Esophagus squamous epithelium (tissue), 5 donors: ENCODE data around the gene ESR2. TPM values are rescaled to one million over a fixed set of nuclear protein-coding genes. Genes with fewer than 3 reads are reported as not detected.

Source experiments
- DNase-seq: peaks from one replicate; lab custom pipeline; 2025; lab: John Stamatoyannopoulos, UW
- H3K27ac ChIP-seq, 4 donors: fragments of 200-600 bp; sonication (generic); one replicate each; pipeline ENCODE4 v1.5.1; 2016 to 2019; ENCODE audit warnings: mild to moderate bottlenecking in 1 of 4
- H3K27me3 ChIP-seq, 4 donors: fragments of 200-600 bp; sonication (generic); 1 replicate in 3 of 4; 2 replicates in 1 of 4; pipeline versions ENCODE4 v1.5.1 to v1.6.0; 2017 to 2021; ENCODE audit warnings: antibody characterized with exemption in 1 of 4
- H3K36me3 ChIP-seq, 3 donors: fragments of 200-600 bp; sonication (generic); one replicate each; pipeline ENCODE4 v1.5.1; 2016 to 2019
- H3K4me1 ChIP-seq, 3 donors: fragments of 200-600 bp; sonication (generic); one replicate each; pipeline ENCODE4 v1.5.1; 2017 to 2019
- H3K4me3 ChIP-seq, 4 donors: fragments of 200-600 bp; sonication (generic); 1 replicate in 3 of 4; 2 replicates in 1 of 4; pipeline ENCODE4 v1.5.1; 2016 to 2019; ENCODE audit warnings: mild to moderate bottlenecking in 2 of 4, moderate library complexity in 1 of 4
- H3K9me3 ChIP-seq, 3 donors: fragments of 200-600 bp; sonication (generic); one replicate each; pipeline ENCODE4 v1.5.1; 2016 to 2019
- POLR2A ChIP-seq, 4 donors: fragments of 450-650 bp; IDR thresholded peaks; one replicate each; pipeline ENCODE4 v1.6.1; 2017; ENCODE audit warnings: antibody characterized with exemption in 4 of 4, mild to moderate bottlenecking in 4 of 4, moderate library complexity in 3 of 4
- WGBS, 2 donors: methylation state at CpG; one replicate each; pipeline ENCODE4 v1.1.5; 2018; 5-methylcytosine and 5-hydroxymethylcytosine counted together
- intact Hi-C: fragments of 100-400 bp; cut with DNase I; formaldehyde crosslinking; loops from one replicate; pipeline ENCODE4 v1.15.0; 2022
- total RNA-seq, 4 donors: library from RNA; depleted of rRNA; stranded (reverse); fragments of >200 nt; gene quantifications; one replicate each; pipeline ENCODE4 v1.1.0, GENCODE V29; 2016
- TF ChIP-seq, protein P1 (sequence below), 6 experiments: fragments of 450-650 bp in 4 of 6; fragments of 200-600 bp in 2 of 6; sonication (generic) in 2 of 6; IDR thresholded peaks; one replicate each; pipeline ENCODE4 v1.5.1; 2016 to 2019; ENCODE audit warnings: antibody characterized with exemption in 6 of 6, mild to moderate bottlenecking in 4 of 6, moderate library complexity in 4 of 6
- donor health status: DM: yes; HTN: yes; CAD: no.

ESR2 gene
- total RNA-seq, 4 donors from 2014 or later, result 0.29 to 2.7 (median 0.31) TPM; not detected in 1

DNA sequence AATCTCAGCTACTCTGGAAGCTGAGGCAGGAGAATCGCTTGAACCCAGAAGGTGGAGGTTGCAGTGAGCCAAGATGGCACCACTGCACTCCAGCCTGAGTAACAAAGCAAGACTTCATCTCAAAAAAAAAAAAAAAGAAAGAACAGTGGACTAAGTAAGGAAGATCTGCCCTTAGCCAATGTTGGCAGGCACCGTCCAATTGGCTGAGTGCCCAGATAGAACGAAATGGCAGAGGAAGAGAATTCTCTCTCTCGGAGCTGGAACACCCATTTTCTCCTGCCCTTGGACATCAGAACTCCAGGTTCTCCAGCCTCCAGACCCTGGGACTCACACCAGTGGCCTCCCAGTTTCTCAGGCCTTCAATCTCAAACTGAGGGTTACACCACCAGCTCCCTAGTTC, 49.9 kb downstream of the ESR2 start:
- Histone ChIP-seq H3K27me3 (no peaks in the 10 kb centered on the region), H3K36me3 (no peaks in the 10 kb centered on the region), H3K4me3 (no peak overlapping the region), H3K9me3 (no peaks in the 10 kb centered on the region), H3K4me1 (peaks cover 0 to 29% (median 0%) of the 10 kb centered on the region in 3 donors), H3K27ac (no peak overlapping the region)
- intact Hi-C loops, result no loop called here
- DNase-seq, result no peak
- TF ChIP-seq, protein P1, sequence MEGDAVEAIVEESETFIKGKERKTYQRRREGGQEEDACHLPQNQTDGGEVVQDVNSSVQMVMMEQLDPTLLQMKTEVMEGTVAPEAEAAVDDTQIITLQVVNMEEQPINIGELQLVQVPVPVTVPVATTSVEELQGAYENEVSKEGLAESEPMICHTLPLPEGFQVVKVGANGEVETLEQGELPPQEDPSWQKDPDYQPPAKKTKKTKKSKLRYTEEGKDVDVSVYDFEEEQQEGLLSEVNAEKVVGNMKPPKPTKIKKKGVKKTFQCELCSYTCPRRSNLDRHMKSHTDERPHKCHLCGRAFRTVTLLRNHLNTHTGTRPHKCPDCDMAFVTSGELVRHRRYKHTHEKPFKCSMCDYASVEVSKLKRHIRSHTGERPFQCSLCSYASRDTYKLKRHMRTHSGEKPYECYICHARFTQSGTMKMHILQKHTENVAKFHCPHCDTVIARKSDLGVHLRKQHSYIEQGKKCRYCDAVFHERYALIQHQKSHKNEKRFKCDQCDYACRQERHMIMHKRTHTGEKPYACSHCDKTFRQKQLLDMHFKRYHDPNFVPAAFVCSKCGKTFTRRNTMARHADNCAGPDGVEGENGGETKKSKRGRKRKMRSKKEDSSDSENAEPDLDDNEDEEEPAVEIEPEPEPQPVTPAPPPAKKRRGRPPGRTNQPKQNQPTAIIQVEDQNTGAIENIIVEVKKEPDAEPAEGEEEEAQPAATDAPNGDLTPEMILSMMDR (IDR thresholded peaks at IDR 0.05), result no peak
- no peak for TF ChIP-seq POLR2A (IDR thresholded peaks at IDR 0.05)
- WGBS, 2 donors, result 41 to 48% methylated on average over 4 of the region's 4 CpGs

DNA sequence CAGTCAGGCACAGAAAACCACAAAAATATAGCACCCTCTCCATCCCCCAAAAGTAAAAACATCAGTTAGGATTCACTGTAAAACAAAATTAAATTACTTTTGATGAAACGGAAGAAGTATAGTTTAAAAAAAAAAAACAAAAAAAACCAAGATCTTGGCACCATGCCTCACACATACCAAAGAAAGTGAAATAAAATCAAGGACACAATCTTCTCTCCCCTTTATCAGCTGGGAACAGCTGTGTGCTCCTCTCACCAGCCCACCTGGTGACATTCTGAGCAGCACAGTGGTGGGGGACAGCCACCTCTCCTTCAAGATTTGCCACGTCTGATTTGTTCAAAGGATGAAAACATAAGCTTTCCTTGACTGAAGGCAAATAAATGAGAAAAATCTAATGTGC, 55.5 kb downstream of the ESR2 start:
- H3K27ac ChIP-seq, result no peak overlapping the region
- WGBS, 2 donors, result 30 to 32% methylated on average over 2 of the region's 2 CpGs
- H3K36me3 ChIP-seq, result no peaks in the 10 kb centered on the region
- H3K9me3 ChIP-seq, result no peaks in the 10 kb centered on the region
- no peak for DNase-seq
- no peaks in the 10 kb centered on the region for H3K27me3 ChIP-seq
- intact Hi-C loops, result no loop called here
- TF ChIP-seq, protein P1 (IDR thresholded peaks at IDR 0.05), result no peak
- TF ChIP-seq POLR2A (IDR thresholded peaks at IDR 0.05), result no peak
- no peak overlapping the region for H3K4me3 ChIP-seq
- no peaks in the 10 kb centered on the region for H3K4me1 ChIP-seq

DNA sequence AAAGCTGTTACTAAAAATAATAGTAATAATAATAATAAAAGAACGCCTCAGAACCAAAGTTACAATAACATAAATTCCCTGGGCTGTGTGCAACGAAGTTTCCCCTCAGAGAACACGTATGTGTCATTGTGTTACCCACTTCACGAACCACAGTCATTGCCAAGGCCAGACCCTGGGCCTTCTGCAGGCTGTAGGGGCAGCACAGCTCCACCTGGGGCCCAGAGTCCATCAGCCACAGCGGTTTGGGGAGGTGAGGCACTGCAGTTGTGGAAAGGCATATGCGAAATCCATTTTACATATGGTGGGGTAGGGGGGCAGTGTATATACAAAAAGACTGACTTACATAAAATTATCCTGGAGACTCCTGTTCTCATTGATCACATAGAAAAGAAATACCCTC, 56.1 kb downstream of the ESR2 start:
- intact Hi-C loops, result no loop called here
- Histone ChIP-seq H3K27ac (no peak overlapping the region), H3K4me3 (no peak overlapping the region), H3K9me3 (no peaks in the 10 kb centered on the region), H3K27me3 (no peaks in the 10 kb centered on the region), H3K36me3 (peaks cover 0 to 2% (median 0%) of the 10 kb centered on the region in 3 donors), H3K4me1 (no peaks in the 10 kb centered on the region)
- WGBS, 2 donors, result 86 to 87% methylated on average over 6 of the region's 6 CpGs
- no peak for TF ChIP-seq POLR2A (IDR thresholded peaks at IDR 0.05)
- DNase-seq, result no peak

DNA sequence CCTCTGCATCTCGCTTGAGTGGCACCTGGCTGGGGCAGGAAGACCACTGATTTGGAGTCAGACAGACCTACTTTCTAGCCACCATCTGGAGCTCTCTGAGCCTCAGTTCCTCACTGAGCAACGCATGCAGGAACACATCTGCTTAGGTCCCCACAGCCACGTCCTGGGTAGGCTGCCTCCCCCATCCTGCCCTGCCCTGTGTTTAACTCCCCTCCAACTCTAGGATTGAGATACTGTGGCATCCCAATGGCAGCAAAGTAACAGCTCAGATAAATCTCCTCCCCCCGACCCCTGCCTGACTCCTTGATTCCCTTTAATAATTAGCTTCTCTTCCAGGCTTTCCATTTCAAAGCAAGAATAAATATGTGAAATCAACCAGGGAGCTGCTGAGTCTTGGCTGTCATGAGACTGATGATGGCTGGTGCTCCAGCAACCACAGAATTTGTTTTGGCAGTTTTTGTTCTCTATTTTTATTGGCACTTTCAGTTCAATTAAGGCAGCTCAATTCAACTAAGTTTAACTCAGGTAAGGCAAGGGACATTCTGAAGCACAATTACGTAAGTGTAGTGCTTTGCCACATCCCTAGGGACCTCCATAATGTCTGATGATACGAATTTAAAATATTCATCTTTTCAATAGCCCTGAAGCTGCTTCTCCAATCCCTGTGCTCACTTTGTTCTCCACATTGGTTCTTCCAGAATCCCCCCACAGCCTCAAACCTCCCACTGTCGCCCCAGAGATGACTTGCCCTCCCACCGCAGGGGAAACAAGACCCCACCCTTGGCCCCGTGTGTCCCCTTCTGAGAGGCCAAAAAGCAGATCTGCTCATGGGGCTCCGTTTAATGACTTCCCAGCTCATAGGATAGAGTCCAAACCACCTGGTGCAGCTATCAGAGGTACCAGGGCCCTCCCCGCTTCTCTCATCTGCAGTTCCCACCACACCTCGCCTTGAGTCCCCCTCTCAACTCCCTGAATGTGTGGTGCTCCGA, 58.2 kb downstream of the ESR2 start:
- TF ChIP-seq POLR2A (IDR thresholded peaks at IDR 0.05), result no peak
- TF ChIP-seq, protein P1 (IDR thresholded peaks at IDR 0.05), result no peak
- H3K27ac ChIP-seq, result peak overlapping the region in 1 of 4 donors; percentile 56
- DNase-seq, result no peak
- intact Hi-C loops, result no loop called here
- H3K4me1 ChIP-seq, result peaks cover 0 to 5% (median 0%) of the 10 kb centered on the region in 3 donors
- no peaks in the 10 kb centered on the region for H3K27me3 ChIP-seq
- H3K36me3 ChIP-seq, result peaks cover 0 to 23% (median 7%) of the 10 kb centered on the region in 3 donors
- H3K4me3 ChIP-seq, result no peak overlapping the region
- WGBS, 2 donors, result 68 to 72% methylated on average over 12 of the region's 13 CpGs
- H3K9me3 ChIP-seq, result no peaks in the 10 kb centered on the region

DNA sequence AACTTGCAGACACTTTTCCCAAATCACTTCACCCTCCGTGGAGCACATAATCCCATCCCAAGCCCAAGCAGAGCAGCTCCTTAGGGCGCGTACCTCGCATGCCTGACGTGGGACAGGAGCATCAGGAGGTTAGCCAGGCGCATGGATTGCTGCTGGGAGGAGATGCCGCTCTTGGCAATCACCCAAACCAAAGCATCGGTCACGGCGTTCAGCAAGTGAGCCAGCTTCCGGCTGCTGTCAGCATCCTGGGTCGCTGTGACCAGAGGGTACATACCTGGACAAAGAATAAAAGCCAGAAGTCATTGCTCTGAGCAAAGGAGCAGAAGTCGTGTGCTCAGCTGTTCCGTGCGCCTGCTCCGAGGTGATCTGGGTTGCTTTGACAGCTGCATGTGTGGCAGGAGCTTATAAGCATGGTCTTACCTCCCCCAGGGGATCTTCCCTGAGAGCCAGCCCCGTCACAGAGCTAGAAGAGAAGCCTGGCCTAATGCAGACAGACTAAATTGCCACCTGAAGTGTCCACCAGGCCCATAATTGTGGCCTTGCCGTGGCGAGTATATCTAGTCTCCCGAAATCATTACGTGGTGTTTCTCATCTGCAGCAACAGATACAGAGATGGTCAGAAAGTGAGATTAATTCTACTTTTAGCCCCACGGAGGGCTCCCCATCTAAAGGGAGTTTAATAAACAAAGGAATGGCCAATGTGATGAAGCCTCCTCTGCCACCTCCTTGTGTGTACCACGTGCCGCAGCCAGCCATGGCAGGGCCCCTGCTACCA, 59.1 kb downstream of the ESR2 start:
- Histone ChIP-seq H3K27ac (peak overlapping the region in 1 of 4 donors; percentile 52), H3K4me3 (no peak overlapping the region), H3K9me3 (no peaks in the 10 kb centered on the region), H3K36me3 (peaks cover 0 to 32% (median 7%) of the 10 kb centered on the region in 3 donors), H3K4me1 (peaks cover 0 to 5% (median 0%) of the 10 kb centered on the region in 3 donors), H3K27me3 (no peaks in the 10 kb centered on the region)
- no peak for TF ChIP-seq POLR2A (IDR thresholded peaks at IDR 0.05)
- TF ChIP-seq, protein P1 (IDR thresholded peaks at IDR 0.05), result no peak
- WGBS, 2 donors, result 61 to 68% methylated on average over 17 to 18 of the region's 24 CpGs
- intact Hi-C loops, result no loop called here
- DNase-seq, result no peak
